GM23338 (cell line): ENCODE measurements around the gene GALK1. TPM values are rescaled to one million over a fixed set of nuclear protein-coding genes. Genes with fewer than 3 reads are reported as not detected.

ENCODE experiments used
- ATAC-seq: fragments of 200-7000 bp; cut with Tn5 transposase; 3 replicates; pipeline ENCODE4 v1.9.1; 2020
- DNase-seq: peaks from one replicate; pipeline ENCODE4 v3.0.0-alpha.2; 2015; ENCODE audit warnings: low spot score
- H2AFZ ChIP-seq: fragments of 200-600 bp; sonication (generic); 2 replicates; pipeline ENCODE4 v1.8.0; 2016; ENCODE audit warnings: antibody characterized with exemption, mild to moderate bottlenecking, moderate library complexity
- H3F3A ChIP-seq: fragments of 200-600 bp; sonication (generic); replicated peaks from 2 replicates; pipeline ENCODE4 v1.8.0; 2017; ENCODE audit warnings: antibody characterized with exemption, mixed run types, low read depth
- H3K27ac ChIP-seq: fragments of 200-600 bp; sonication (generic); 2 replicates; pipeline ENCODE4 v1.6.1; 2016; ENCODE audit warnings: low read depth
- H3K27me3 ChIP-seq: fragments of 200-600 bp; sonication (generic); 2 replicates; pipeline ENCODE4 v1.8.0; 2016; ENCODE audit warnings: mild to moderate bottlenecking, mixed run types, moderate library complexity; ENCODE audit not compliant: insufficient read depth
- H3K36me3 ChIP-seq: fragments of 200-600 bp; sonication (generic); 2 replicates; pipeline ENCODE4 v1.8.0; 2016; ENCODE audit warnings: mild to moderate bottlenecking; ENCODE audit not compliant: insufficient read depth
- H3K4me1 ChIP-seq: fragments of 200-600 bp; sonication (generic); 2 replicates; pipeline ENCODE4 v1.8.0; 2016; ENCODE audit warnings: mild to moderate bottlenecking, moderate library complexity; ENCODE audit not compliant: insufficient read depth
- H3K4me2 ChIP-seq: fragments of 200-600 bp; sonication (generic); 2 replicates; pipeline ENCODE4 v1.7.1; 2017; ENCODE audit warnings: mixed run types
- H3K4me3 ChIP-seq: fragments of 200-600 bp; sonication (generic); 2 replicates; pipeline ENCODE4 v1.6.1; 2016; ENCODE audit warnings: mixed run types
- H3K79me2 ChIP-seq: fragments of 200-600 bp; sonication (generic); replicated peaks from 2 replicates; pipeline ENCODE4 v1.8.0; 2017; ENCODE audit warnings: mild to moderate bottlenecking; ENCODE audit not compliant: insufficient read depth
- H3K9me2 ChIP-seq: fragments of 200-600 bp; sonication (generic); 2 replicates; pipeline ENCODE4 v1.8.0; 2017; ENCODE audit not compliant: insufficient read depth
- H4K20me1 ChIP-seq: fragments of 200-600 bp; sonication (generic); replicated peaks from 2 replicates; pipeline ENCODE4 v1.8.0; 2017; ENCODE audit warnings: mild to moderate bottlenecking; ENCODE audit not compliant: insufficient read depth
- H3K27ac Mint-ChIP-seq: 2 replicates; pipeline ENCODE4 v1.8.0; 2020; ENCODE audit warnings: inconsistent platforms, mild to moderate bottlenecking, moderate library complexity, mixed read lengths
- H3K27me3 Mint-ChIP-seq: 3 replicates; pipeline ENCODE4 v1.8.0; 2022; ENCODE audit warnings: low read depth, mild to moderate bottlenecking, moderate library complexity, mixed read lengths, inconsistent platforms; ENCODE audit not compliant: insufficient read depth, poor library complexity
- H3K36me3 Mint-ChIP-seq: 3 replicates; pipeline ENCODE4 v1.8.0; 2021; ENCODE audit warnings: low read depth, mild to moderate bottlenecking, inconsistent platforms, moderate library complexity, mixed read lengths
- H3K4me1 Mint-ChIP-seq: 3 replicates; pipeline ENCODE4 v1.8.0; 2020; ENCODE audit warnings: mild to moderate bottlenecking, inconsistent platforms, mixed read lengths
- H3K4me3 Mint-ChIP-seq: 3 replicates; pipeline ENCODE4 v1.8.0; 2021; ENCODE audit warnings: moderate library complexity, mild to moderate bottlenecking, inconsistent platforms, mixed read lengths
- H3K9me3 Mint-ChIP-seq: 3 replicates; pipeline ENCODE4 v1.8.0; 2020; ENCODE audit warnings: moderate library complexity, mild to moderate bottlenecking, inconsistent platforms, mixed read lengths
- EZH2phosphoT487 ChIP-seq: fragments of 200-600 bp; sonication (generic); IDR thresholded peaks from one replicate; pipeline ENCODE4 v1.8.1; 2018; ENCODE audit warnings: antibody characterized with exemption; ENCODE audit not compliant: unreplicated experiment
- JUNB ChIP-seq: IDR thresholded peaks from one replicate; pipeline ENCODE4 v1.6.1; 2016; ENCODE audit warnings: antibody characterized with exemption; ENCODE audit not compliant: unreplicated experiment
- POLR2AphosphoS5 ChIP-seq: IDR thresholded peaks from 2 replicates; pipeline ENCODE4 v1.6.1; 2016; ENCODE audit warnings: antibody characterized with exemption, low read depth
- polyA plus RNA-seq: library from polyadenylated mRNA; unstranded; fragments of >200 nt; fragmentation: Nextera tagmentation; extraction: Ambion mirVana; gene quantifications from 2 replicates; pipeline ENCODE4 v1.2.1, GENCODE V29; 2016
- total RNA-seq: library from RNA; depleted of rRNA; stranded (reverse); fragments of >200 nt; shearing (Covaris generic); gene quantifications from 2 replicates; pipeline ENCODE4 v1.2.3, GENCODE V29; 2014
- TF ChIP-seq, protein P1 (sequence below), 2 experiments: fragments of 200-600 bp in 1 of 2; sonication (generic) in 1 of 2; conservative IDR thresholded peaks; 2 replicates each; pipeline versions ENCODE4 v1.5.1 to v1.6.1; 2016 to 2017; ENCODE audit warnings: antibody characterized with exemption in 2 of 2, low read depth in 2 of 2, mild to moderate bottlenecking in 2 of 2, moderate library complexity in 1 of 2

The GALK1 gene
- total and polyA plus RNA-seq, 2 experiments from 2014 or later: 30.5 to 31.7 TPM

DNA sequence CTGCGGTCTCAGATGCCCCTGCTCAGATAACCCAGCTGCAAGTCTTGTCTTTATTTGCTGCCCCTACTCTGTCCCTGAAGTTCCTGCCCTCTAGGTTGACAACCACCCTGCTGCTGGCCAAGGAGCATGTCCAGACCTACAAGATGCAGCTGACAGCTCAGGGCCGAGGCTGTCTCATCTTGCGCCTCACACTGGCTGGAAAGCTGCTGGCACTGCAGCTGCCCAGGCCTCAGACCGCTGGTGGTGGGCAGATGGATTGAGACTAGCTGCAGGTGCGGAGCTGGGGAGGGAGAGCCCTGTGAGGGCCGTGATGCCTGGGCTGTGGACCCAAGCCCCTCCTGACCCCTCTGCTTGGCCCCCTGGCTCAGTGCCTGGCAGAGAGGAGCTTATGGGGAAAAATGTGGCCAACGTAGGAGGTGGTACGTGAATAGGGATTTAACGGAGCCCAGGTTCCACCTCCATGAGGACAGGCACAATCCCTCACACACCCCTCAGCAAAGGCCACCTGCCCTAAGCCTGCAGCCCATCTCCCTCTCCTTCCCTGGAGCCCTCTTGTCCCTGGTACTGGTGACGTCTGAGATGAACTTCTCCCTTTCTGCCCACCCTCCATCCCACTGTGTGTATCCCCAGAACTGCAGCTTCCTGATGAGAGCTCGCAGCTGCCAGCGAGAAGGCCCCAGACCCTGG, 8.3 kb upstream of the GALK1 start:
- peaks cover 30% of the 10 kb centered on the region for H3F3A ChIP-seq
- H4K20me1 ChIP-seq: peaks cover 16% of the 10 kb centered on the region
- no peak overlapping the region for H3K4me2 ChIP-seq
- Mint-ChIP-seq H3K27me3 (peaks cover 40% of the 10 kb centered on the region), H3K36me3 (peaks cover 34% of the 10 kb centered on the region), H3K27ac (no peak overlapping the region), H3K4me1 (peaks cover 39% of the 10 kb centered on the region), H3K4me3 (no peak overlapping the region), H3K9me3 (no peaks in the 10 kb centered on the region; the same call in 2 of the 3 replicates)
- peaks cover 8% of the 10 kb centered on the region for H3K4me1 ChIP-seq
- TF ChIP-seq JUNB: no peak
- no peak for TF ChIP-seq EZH2phosphoT487
- TF ChIP-seq, protein P1, sequence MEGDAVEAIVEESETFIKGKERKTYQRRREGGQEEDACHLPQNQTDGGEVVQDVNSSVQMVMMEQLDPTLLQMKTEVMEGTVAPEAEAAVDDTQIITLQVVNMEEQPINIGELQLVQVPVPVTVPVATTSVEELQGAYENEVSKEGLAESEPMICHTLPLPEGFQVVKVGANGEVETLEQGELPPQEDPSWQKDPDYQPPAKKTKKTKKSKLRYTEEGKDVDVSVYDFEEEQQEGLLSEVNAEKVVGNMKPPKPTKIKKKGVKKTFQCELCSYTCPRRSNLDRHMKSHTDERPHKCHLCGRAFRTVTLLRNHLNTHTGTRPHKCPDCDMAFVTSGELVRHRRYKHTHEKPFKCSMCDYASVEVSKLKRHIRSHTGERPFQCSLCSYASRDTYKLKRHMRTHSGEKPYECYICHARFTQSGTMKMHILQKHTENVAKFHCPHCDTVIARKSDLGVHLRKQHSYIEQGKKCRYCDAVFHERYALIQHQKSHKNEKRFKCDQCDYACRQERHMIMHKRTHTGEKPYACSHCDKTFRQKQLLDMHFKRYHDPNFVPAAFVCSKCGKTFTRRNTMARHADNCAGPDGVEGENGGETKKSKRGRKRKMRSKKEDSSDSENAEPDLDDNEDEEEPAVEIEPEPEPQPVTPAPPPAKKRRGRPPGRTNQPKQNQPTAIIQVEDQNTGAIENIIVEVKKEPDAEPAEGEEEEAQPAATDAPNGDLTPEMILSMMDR (conservative IDR thresholded peaks at IDR 0.05; ENCODE audit: low read depth in 2 of 2): peak in 1 of 2 experiments; percentile 21; a peak in 1 of 4 replicates
- no peaks in the 10 kb centered on the region for H3K27me3 ChIP-seq
- no peak overlapping the region for H2AFZ ChIP-seq
- no peak for DNase-seq
- 0 out of 3 replicates have a peak, but pooled peaks have one; percentile 1 for ATAC-seq
- peaks cover 12% of the 10 kb centered on the region for H3K79me2 ChIP-seq
- no peak overlapping the region for H3K27ac ChIP-seq
- H3K36me3 ChIP-seq: peaks cover 13% of the 10 kb centered on the region; the same call in 1 of the 2 replicates
- no peaks in the 10 kb centered on the region for H3K9me2 ChIP-seq
- H3K4me3 ChIP-seq: no peak overlapping the region

DNA sequence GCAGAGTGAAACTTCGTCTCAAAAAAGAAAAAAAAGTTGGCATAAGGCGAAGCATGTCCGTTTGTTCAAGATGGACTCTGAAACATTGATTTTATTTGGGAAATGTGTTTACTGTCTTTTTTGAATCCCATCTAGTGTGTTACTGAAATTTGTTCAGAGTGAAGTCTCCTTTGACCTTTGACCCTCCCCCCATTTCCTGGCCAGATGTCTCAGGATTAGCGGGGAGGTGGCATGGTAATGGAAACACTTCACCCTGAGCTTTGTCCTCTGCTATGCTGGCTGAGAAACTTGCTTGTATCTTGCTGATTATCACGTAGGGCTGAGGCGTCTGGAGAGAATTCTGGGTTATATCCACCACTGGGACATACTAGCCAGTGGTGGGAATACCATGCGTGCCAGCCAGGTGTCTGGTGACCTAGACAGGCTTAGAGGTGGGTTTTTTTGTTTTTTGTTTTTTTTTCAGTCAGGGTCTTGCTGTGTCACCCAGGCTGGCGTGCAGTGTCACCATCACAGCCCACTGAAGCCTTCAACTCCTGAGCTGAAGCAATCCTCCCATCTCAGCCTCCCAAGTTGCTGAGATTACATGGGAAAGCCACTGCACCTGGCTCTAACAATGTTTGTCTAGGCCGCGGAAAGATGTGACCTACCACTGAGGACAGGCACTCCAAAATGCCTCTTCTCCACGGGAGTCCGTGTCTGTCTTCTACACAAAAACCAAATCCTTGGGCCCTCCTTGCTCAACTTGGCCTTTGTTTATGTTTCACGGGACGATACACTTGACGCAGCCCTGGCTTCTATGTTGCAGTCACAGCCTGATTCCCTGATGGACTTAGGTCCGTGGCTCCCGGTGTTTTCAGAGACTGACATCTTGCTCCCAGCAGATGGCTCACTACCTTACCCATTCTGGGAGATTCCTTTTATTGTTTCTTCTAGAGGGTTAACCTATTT, 6.6 kb upstream of the GALK1 start:
- H3K27ac Mint-ChIP-seq: peak overlapping the region; percentile 63

More for the DNA sequence above, 6.6 kb upstream of the GALK1 start:
- ATAC-seq (no peak), DNase-seq (no peak)
- Mint-ChIP-seq H3K9me3 (no peaks in the 10 kb centered on the region; the same call in 2 of the 3 replicates), H3K4me1 (peaks cover 26% of the 10 kb centered on the region), H3K36me3 (peaks cover 17% of the 10 kb centered on the region; the same call in 2 of the 3 replicates), H3K4me3 (no peak overlapping the region; the same call in 2 of the 3 replicates), H3K27me3 (peaks cover 33% of the 10 kb centered on the region)
- Histone ChIP-seq H3K4me2 (no peak overlapping the region), H3K4me1 (no peaks in the 10 kb centered on the region), H3K9me2 (no peaks in the 10 kb centered on the region), H3K4me3 (no peak overlapping the region), H3K36me3 (no peaks in the 10 kb centered on the region; the same call in 1 of the 2 replicates), H3K27me3 (no peaks in the 10 kb centered on the region), H3F3A (peaks cover 15% of the 10 kb centered on the region; the same call in 1 of the 2 replicates), H2AFZ (no peak overlapping the region; the same call in 1 of the 2 replicates), H3K79me2 (no peaks in the 10 kb centered on the region; the same call in 1 of the 2 replicates), H4K20me1 (peaks cover 4% of the 10 kb centered on the region; the same call in 1 of the 2 replicates), H3K27ac (no peak overlapping the region)
- TF ChIP-seq, protein P1 (conservative IDR thresholded peaks at IDR 0.05; ENCODE audit: low read depth in 2 of 2): peak in 1 of 2 experiments; percentile 13; a peak in 1 of 4 replicates
- no peak for TF ChIP-seq POLR2AphosphoS5
